Measurements from ENCODE around the gene SYN1. TPM values are rescaled to one million over a fixed set of nuclear protein-coding genes. Genes with fewer than 3 reads are reported as not detected.
"Not testable (repeated sequence)": the region's sequence is repeated elsewhere in the genome, so short reads cannot be mapped to it uniquely, and the experiment has no call there.

Gene SYN1
- total RNA-seq, 1 donor from 2014 or later: 3.7 TPM

GRCh38 chrX:47611489-47611888, 8.2 kb downstream of the SYN1 start:
- peaks cover 3% of the 10 kb centered on the region for H3K4me1 Mint-ChIP-seq (ENCODE audit: low read depth)
- H3K36me3 Mint-ChIP-seq (ENCODE audit: low read depth): no peaks in the 10 kb centered on the region
- peaks cover 12% of the 10 kb centered on the region for H3K9me3 Mint-ChIP-seq (ENCODE audit: low read depth)

DNA sequence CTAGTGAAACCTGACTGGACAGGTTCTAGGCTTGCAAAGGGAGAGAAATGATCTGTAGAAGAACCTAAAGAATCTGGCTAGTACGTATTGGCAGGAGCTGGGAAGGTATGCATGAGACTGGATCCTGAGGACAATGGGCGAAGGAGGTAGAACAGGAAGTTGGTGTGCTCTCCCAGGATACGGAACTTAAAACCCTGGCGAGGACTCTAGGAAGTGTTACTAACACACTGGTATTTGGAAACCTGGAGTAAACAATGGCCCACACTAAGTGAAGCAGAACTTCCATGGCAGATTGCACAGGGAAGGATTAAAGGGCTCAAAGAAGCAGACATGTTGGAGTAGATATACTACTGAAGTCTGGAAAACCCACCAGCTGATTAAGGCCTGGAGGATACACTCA, 9.1 kb downstream of the SYN1 start:
- no peak overlapping the region for H3K27ac Mint-ChIP-seq (ENCODE audit: unreplicated experiment)
- H3K36me3 Mint-ChIP-seq (ENCODE audit: low read depth): no peaks in the 10 kb centered on the region
- no peak for DNase-seq (ENCODE audit: low spot score)
- H3K9me3 Mint-ChIP-seq (ENCODE audit: low read depth): peaks cover 12% of the 10 kb centered on the region
- no peaks in the 10 kb centered on the region for H3K27me3 Mint-ChIP-seq (ENCODE audit: low read depth)
- peaks cover 3% of the 10 kb centered on the region for H3K4me1 Mint-ChIP-seq (ENCODE audit: low read depth)
- no peak overlapping the region for H3K4me3 Mint-ChIP-seq (ENCODE audit: unreplicated experiment)
- TF ChIP-seq CTCF (IDR thresholded peaks at IDR 0.05): no peak

More at GRCh38 chrX:47611489-47611888, 8.2 kb downstream of the SYN1 start:
- H3K27ac Mint-ChIP-seq (ENCODE audit: unreplicated experiment): no peak overlapping the region
- no peaks in the 10 kb centered on the region for H3K27me3 Mint-ChIP-seq (ENCODE audit: low read depth)
- no peak for DNase-seq (ENCODE audit: low spot score)
- no peak overlapping the region for H3K4me3 Mint-ChIP-seq (ENCODE audit: unreplicated experiment)
- no peak for TF ChIP-seq CTCF (IDR thresholded peaks at IDR 0.05)

- Mint-ChIP-seq H3K4me3 (ENCODE audit: unreplicated experiment) (no peak overlapping the region), H3K27me3 (ENCODE audit: low read depth) (no peaks in the 10 kb centered on the region), H3K27ac (ENCODE audit: unreplicated experiment) (no peak overlapping the region), H3K9me3 (ENCODE audit: low read depth) (peaks cover 9% of the 10 kb centered on the region), H3K4me1 (ENCODE audit: low read depth) (peaks cover 3% of the 10 kb centered on the region), H3K36me3 (ENCODE audit: low read depth) (no peaks in the 10 kb centered on the region)
- no peak for TF ChIP-seq CTCF (IDR thresholded peaks at IDR 0.05)
- no peak for DNase-seq (ENCODE audit: low spot score)
Observed at GRCh38 chrX:47608130-47608810, 11.4 kb downstream of the SYN1 start.

DNA sequence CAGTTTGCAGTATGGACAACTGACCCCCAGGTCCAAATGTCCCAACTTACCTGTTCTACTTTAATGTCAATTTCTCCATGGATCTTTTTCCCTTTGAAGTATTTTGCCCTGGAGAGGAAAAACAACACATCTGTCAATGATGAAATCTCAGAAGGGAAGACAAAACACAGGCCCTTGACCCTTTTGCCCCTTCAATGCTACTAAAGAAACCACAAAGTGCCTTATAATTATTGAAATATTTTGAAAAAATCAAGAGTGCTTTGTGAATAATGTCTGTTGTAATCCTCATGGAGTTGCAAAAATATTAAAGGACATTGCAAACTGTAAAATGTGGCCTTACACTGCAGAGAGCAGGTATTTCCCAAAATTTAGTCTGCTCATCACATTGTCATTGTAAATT, 12.6 kb downstream of the SYN1 start:
- peaks cover 3% of the 10 kb centered on the region for H3K4me1 Mint-ChIP-seq (ENCODE audit: low read depth)
- peaks cover 5% of the 10 kb centered on the region for H3K9me3 Mint-ChIP-seq (ENCODE audit: low read depth)
- no peak overlapping the region for H3K27ac Mint-ChIP-seq (ENCODE audit: unreplicated experiment)

GRCh38 chrX:47605024-47605423, 14.6 kb downstream of the SYN1 start:
- Mint-ChIP-seq H3K27ac (ENCODE audit: unreplicated experiment) (no peak overlapping the region), H3K9me3 (ENCODE audit: low read depth) (peaks cover 11% of the 10 kb centered on the region), H3K36me3 (ENCODE audit: low read depth) (peaks cover 4% of the 10 kb centered on the region), H3K27me3 (ENCODE audit: low read depth) (no peaks in the 10 kb centered on the region), H3K4me3 (ENCODE audit: unreplicated experiment) (no peak overlapping the region), H3K4me1 (ENCODE audit: low read depth) (peaks cover 3% of the 10 kb centered on the region)
- DNase-seq (ENCODE audit: low spot score): no peak
- TF ChIP-seq CTCF (IDR thresholded peaks at IDR 0.05): no peak

More for the DNA sequence above, 12.6 kb downstream of the SYN1 start:
- Mint-ChIP-seq H3K27me3 (ENCODE audit: low read depth) (no peaks in the 10 kb centered on the region), H3K4me3 (ENCODE audit: unreplicated experiment) (no peak overlapping the region), H3K36me3 (ENCODE audit: low read depth) (no peaks in the 10 kb centered on the region)
- DNase-seq (ENCODE audit: low spot score): no peak
- no peak for TF ChIP-seq CTCF (IDR thresholded peaks at IDR 0.05)

DNA sequence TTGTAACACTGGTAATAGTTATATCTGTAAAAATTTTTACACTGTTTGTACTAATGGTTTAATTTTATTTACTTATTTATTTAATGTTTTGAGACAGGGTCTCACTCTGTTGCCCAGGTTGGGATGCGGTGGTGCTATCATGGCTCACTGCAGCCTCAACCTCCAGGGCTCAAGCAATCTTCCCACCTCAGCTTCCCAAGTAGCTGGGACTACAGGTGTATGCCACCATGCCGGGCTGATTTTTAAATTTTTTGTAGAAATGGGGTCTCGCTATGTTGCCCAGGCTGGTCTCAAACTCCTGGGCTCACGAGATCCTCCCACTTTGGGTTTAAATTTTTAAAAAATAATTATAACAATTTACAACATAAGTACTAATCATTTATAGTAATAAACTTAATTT, 16.5 kb downstream of the SYN1 start:
- peaks cover 17% of the 10 kb centered on the region for H3K9me3 Mint-ChIP-seq (ENCODE audit: low read depth)
- H3K27ac Mint-ChIP-seq (ENCODE audit: unreplicated experiment); H3K36me3 Mint-ChIP-seq (ENCODE audit: low read depth); DNase-seq (ENCODE audit: low spot score); H3K4me1 Mint-ChIP-seq (ENCODE audit: low read depth); H3K27me3 Mint-ChIP-seq (ENCODE audit: low read depth); H3K4me3 Mint-ChIP-seq (ENCODE audit: unreplicated experiment): not testable (repeated sequence)
